Brain microvascular endothelial cell (primary cell): Measurements from ENCODE around the gene SLC25A13.

Experiments
- DNase-seq: peaks from one replicate; pipeline ENCODE4 v3.0.0-alpha.2; 2020
- H3K27ac ChIP-seq: fragments of 250-450 bp; sonication (Bioruptor Pico); 2 replicates; pipeline ENCODE4 v1.5.1; 2020; ENCODE audit warnings: mild to moderate bottlenecking, moderate library complexity
- H3K27me3 ChIP-seq: fragments of 250-450 bp; sonication (Bioruptor Pico); replicated peaks from 2 replicates; pipeline ENCODE4 v1.5.1; 2020; ENCODE audit warnings: mild to moderate bottlenecking
- H3K36me3 ChIP-seq: fragments of 250-450 bp; sonication (Bioruptor Pico); replicated peaks from 2 replicates; pipeline ENCODE4 v1.5.1; 2020; ENCODE audit warnings: mild to moderate bottlenecking
- H3K4me3 ChIP-seq: 2 replicates; pipeline ENCODE4 v1.5.1; 2011; ENCODE audit warnings: low read depth, mild to moderate bottlenecking, control low read depth, low read length, moderate library complexity
- CTCF ChIP-seq: IDR thresholded peaks from 2 replicates; pipeline ENCODE4 v1.5.1; 2011; ENCODE audit warnings: low read depth, mild to moderate bottlenecking, moderate library complexity, low read length, control low read depth, inconsistent platforms; ENCODE audit errors: missing control alignments
- in situ Hi-C: cut with HindIII; loops from 2 replicates; pipeline ENCODE4 v1.10.0; 2017; ENCODE audit warnings: low sequenced_read_pairs, low pct_ligation_motif_present

SLC25A13 gene

DNA sequence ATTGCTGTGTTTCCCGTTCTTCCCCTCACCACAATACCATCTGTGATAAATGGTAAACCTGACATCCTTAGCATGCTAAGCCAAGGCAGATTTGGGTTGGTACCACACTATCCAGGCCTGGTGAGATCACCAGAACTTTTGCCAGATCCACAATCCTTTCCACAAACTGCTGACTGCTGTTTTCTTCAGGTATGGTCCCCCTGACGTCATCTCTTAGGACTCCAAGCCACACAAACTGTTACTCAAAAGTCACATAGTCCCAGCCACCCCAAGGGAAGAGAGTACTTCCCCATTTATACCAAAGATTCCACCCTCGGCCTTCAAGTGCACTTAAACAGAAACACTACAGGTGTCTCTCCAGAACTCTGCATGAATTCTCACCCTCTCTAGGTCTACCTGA lies 34.8 kb downstream of the SLC25A13 start:
- H3K36me3 ChIP-seq: no peaks in the 10 kb centered on the region
- no peak overlapping the region for H3K27ac ChIP-seq
- no peak for DNase-seq
- no peaks in the 10 kb centered on the region for H3K27me3 ChIP-seq
- no peak for TF ChIP-seq CTCF
- in situ Hi-C loops: no loop called here
- H3K4me3 ChIP-seq: no peak overlapping the region

- H3K36me3 ChIP-seq: no peaks in the 10 kb centered on the region
- in situ Hi-C loops: no loop called here
- no peak for DNase-seq
- TF ChIP-seq CTCF: no peak
- H3K27ac ChIP-seq: no peak overlapping the region
- no peaks in the 10 kb centered on the region for H3K27me3 ChIP-seq
- no peak overlapping the region for H3K4me3 ChIP-seq
These were observed 36.3 kb downstream of the SLC25A13 start for GRCh38 chr7:96285579-96285978.

- Histone ChIP-seq H3K36me3 (no peaks in the 10 kb centered on the region), H3K4me3 (no peak overlapping the region), H3K27ac (no peak overlapping the region), H3K27me3 (no peaks in the 10 kb centered on the region)
- in situ Hi-C loops: no loop called here
- no peak for TF ChIP-seq CTCF
- DNase-seq: no peak
These were observed 37.1 kb downstream of the SLC25A13 start for GRCh38 chr7:96284835-96285234.

DNA sequence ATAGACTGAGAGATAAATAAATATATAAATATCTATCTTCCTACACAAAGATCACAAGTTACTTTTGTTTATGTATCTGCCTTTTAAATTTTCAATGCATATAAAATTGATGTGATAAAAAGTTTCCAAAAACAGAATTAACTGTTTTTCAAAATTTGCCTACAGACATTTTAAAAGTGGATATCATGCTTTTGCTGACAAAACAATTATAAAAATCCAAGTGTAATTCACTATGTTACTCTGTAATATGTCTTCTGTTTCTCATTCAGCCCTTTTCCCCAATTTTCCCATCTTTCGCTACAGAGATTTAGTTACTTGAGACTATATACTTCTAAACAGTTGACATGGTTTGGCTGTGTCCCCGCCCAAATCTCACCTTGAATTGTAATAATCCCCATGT lies 37.7 kb downstream of the SLC25A13 start:
- TF ChIP-seq CTCF: no peak
- H3K4me3 ChIP-seq: no peak overlapping the region
- no peaks in the 10 kb centered on the region for H3K36me3 ChIP-seq
- H3K27me3 ChIP-seq: no peaks in the 10 kb centered on the region
- no peak for DNase-seq
- in situ Hi-C loops: no loop called here
- no peak overlapping the region for H3K27ac ChIP-seq

DNA sequence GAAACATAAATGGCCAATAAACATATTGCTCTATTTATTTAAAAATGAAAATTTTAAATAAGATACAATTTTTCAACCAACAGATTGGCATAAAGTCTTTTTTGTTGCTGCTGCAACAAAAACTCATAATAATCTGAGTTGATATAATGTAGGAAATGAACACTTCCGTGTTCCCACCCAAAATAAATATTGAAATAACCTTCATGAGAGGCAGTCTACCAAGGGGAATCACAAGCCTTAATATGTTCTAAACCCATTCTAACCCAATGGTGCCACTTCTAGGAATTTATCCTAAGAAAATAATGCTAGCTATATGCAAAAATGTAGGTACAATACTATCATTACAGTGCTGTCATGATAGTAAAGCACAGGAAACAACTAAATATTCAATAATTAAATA lies 39.1 kb downstream of the SLC25A13 start:
- no peaks in the 10 kb centered on the region for H3K36me3 ChIP-seq
- no peak for DNase-seq

More for the DNA sequence above, 39.1 kb downstream of the SLC25A13 start:
- TF ChIP-seq CTCF: no peak
- Histone ChIP-seq H3K27ac (no peak overlapping the region), H3K27me3 (no peaks in the 10 kb centered on the region), H3K4me3 (no peak overlapping the region)
- in situ Hi-C loops: no loop called here
